GM19099 (cell line): ENCODE measurements around the gene CYGB.

Experiments
- POLR2A ChIP-seq: IDR thresholded peaks from 3 replicates; pipeline ENCODE4 v1.6.1; 2011; ENCODE audit warnings: low read depth; ENCODE audit not compliant: insufficient read length; ENCODE audit errors: extremely low read depth

CYGB gene

GRCh38 chr17:76537578-76538280 is at the start of gene CYGB:
TSS of gene CYGB (minus strand) at chr17:76537709. CDS start at chr17:76537542, 167 bp downstream.
- TF ChIP-seq POLR2A = no peak

DNA sequence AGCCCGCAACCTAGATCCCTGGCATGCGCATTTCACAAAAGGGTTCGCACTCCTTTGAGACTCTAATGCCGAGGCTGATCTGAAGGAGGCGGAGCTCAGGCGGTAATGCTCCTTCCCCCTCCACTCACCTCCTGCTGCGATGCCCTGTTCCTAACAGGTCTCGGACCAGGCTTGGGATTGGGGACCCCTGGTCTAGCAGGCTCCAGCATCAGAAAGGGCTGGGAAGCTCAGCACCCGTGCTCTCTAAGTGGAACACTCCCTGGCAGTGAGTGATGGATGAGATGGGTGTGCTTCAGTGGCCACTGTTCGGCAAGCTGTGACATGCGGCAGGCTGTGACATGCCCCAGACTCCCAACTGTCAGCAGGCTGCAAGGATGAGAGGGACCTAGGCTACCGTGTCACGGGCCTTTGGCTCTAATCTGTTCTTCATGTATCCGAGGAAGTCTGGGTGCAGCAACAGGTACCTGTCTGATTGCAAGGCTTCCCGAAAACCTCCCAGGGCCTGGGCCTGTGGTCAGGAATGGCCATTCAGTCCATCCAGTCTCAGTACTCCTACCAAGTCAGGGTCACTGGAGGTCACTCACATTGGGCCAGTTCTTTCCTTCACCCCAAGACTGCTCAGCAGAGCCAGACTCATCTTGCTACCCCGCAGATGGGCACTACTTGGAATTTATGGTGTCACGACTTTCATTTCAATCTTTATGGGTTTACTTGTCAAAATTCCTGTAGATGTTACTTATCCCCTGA is 49.4 kb upstream of the CYGB start:
- no peak for TF ChIP-seq POLR2A

- TF ChIP-seq POLR2A = no peak
These were observed 48.4 kb upstream of the CYGB start, which contains the start of gene ST6GALNAC2 for GRCh38 chr17:76585649-76586593. TSS of gene ST6GALNAC2 (minus strand) at chr17:76585860. CDS start at chr17:76585808, 52 bp downstream.

DNA sequence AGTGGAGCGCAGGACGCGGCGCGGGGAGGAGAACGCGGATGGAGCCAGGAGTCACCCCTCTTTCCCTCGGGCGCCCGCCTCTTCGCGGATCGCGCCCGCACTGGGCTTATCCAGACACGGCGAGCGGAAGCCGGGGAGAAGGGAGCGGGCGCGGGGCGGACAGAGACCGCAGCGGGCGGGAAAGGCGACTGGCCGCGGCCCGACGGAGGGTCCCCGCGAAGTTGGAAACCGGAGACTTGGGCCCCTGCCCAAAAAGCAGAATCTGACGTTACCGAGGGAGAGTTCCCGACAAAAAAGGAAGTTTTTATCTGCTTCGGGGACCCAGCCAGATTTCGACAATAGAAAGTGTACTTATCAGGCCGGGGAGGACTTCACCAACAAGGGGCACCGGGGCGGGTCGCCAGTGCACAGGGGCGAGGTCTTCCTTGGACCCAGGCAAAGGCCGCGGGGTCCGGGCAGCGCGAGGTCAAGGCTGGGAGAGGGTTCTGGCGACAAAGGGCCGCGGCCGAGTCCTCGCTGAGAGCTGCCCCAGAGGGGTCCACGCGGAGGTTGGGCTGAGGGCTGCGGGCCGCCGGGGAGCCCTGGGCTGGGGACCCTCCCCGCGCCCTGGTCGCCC is 47.6 kb upstream of the CYGB start:
- TF ChIP-seq POLR2A = no peak

DNA sequence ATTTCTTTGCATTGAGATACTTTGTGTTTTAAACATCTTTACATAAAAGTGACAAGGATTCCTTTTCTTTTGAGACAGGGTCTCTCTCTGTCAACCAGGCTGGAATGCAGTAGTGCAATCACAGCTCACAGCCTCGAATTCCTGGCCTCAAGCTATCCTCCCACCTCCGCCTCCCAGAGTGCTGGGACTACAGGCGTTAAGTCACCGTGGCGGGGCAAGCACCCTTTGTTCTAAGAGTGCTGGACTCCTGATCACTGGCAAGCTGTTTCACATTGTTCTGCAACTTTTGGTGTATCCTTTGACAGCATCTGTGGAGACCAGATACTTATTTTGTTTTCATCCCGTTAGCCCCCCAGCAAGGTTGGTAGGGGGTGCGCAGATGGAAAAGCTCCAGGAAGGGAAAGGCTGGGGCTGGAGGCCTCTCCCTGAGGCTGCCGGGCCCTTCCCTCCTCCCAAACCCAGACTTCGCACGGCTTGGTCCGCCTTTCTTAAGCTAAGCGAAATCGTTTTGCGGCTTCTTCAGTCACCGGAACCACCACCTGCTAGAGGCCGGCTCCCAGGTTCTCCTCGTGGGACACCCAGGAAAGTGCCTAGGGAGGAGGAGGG is 47.0 kb upstream of the CYGB start:
- no peak for TF ChIP-seq POLR2A

DNA sequence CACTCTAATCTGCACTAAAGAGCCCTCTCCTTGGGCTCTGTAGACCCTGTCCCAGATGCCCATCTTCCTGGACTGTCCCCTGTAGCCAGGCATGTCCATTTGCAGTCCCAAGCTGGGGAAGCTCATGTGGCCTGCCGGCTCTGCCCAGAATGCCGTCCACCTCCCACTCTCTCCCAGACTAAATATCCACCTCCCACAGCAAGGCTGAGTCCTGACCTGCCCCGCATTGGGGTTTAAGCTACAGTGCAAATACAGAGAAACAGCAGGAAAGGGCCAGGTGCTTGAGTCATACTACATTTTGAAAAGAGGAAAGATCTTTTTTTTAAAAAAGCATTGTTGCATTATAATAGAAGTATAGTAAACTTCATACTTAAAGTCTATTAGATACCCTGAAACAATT is 45.2 kb upstream of the CYGB start:
- no peak for TF ChIP-seq POLR2A

DNA sequence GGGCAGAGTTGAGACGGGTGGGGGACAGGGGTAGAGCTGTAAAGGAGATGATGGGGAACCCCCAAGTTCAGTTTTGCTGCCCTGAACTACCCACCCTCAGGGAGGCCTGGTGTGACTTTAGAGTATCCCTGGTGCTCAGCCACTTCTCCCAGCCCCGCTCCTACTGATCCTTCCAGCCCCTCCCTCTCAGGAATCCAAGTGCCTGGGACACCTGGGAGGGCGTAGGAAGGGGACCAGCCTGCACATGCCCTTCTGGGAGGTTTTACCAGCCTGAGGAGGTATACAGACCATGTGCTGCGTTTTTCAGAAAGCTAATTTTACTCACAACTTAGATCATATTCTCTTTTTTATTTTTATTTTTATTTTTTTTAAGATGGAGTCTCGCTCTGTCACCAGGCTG is 44.0 kb upstream of the CYGB start:
- no peak for TF ChIP-seq POLR2A

DNA sequence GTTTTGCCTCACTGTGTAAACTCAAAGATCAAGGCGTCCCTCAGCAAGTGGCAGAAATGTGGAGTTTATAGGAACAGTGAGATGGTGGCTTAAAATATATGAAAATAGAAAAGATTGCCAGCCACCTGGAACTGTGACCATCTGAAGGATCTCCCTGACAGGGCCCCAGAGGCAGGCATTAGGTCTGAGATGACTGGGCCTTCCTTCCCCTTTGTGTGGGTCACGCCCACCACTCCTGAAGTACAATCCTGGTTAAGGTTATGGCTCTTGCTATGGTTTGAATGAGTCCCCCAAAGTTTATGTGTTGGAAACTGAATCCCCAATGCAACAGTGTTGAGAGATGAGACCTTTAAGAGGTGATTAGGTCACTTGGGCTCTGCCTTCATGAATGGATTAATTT is 41.8 kb upstream of the CYGB start:
- no peak for TF ChIP-seq POLR2A

- no peak for TF ChIP-seq POLR2A
These were observed 40.9 kb upstream of the CYGB start for GRCh38 chr17:76578376-76578775.

DNA sequence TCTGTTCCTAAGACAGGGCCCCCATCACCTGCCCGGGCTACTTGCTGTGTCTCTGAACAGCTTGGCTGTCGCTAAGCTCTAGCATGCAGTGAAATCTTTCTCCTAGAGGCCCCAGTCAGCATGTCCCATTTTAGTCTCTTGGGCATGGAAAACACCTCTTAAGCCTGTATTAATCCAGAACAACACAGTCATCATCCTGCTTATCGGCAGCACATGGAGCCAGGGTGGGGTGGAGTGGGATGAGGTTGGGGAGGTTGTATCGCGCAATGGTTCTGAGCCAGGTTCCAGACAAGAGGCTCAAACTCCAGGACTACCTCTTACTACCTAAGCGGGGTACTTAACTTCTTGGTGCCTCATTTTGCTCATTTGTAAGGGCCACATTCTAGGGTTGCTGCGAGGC is 40.4 kb upstream of the CYGB start:
- TF ChIP-seq POLR2A = no peak

GRCh38 chr17:76576189-76576588 is 38.7 kb upstream of the CYGB start:
- no peak for TF ChIP-seq POLR2A

- TF ChIP-seq POLR2A = no peak
These were observed 38.1 kb upstream of the CYGB start for GRCh38 chr17:76575570-76575969.

DNA sequence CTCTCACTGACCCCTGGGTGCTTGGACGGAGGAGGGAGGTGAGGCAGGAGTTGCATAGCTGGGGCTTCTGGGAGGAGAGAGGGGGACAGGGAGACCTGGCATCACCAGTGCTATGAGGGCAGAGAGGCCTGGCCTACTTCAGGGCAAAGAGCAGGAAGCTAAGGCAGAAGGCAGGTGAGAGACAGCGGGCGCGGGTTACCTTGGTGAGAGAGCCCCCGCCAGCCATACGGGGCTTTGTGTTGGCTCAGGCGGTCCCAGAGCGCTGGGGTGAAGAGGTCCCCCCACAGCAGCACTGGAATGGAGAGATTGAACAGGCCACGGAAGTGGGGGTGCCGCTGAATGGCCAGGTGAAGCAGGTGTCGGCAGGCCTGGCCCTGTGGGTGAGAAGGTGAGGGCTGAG is 36.7 kb upstream of the CYGB start:
- no peak for TF ChIP-seq POLR2A

- no peak for TF ChIP-seq POLR2A
These were observed 35.6 kb upstream of the CYGB start for GRCh38 chr17:76573096-76573495.
